ENCODE results near the gene DYNLT3. TPM values are rescaled to one million over a fixed set of nuclear protein-coding genes. Genes with fewer than 3 reads are reported as not detected.

The DYNLT3 gene
- total and polyA plus RNA-seq, 12 donors: 10.2 to 27.6 (median 21.0) TPM

- Histone ChIP-seq H3K36me3 (no peaks in the 10 kb centered on the region), H3K27ac (no peak overlapping the region), H3K9me3 (no peaks in the 10 kb centered on the region), H3K4me1 (no peaks in the 10 kb centered on the region), H3K27me3 (peaks cover 0 to 33% (median 0%) of the 10 kb centered on the region in 7 donors), H3K4me3 (no peak overlapping the region)
- WGBS, 2 donors: 95 to 98% methylated on average over 2 of the region's 2 CpGs
- ATAC-seq (no peak), DNase-seq (no peak)
- intact Hi-C loops (cut with DNase I): no loop called here
- no peak for TF ChIP-seq CTCF (IDR thresholded peaks at IDR 0.05)
Measured at GRCh38 chrX:37817176-37817575, 30.2 kb downstream of the DYNLT3 start.

- ATAC-seq (no peak), DNase-seq (no peak)
- Histone ChIP-seq H3K9me3 (no peaks in the 10 kb centered on the region), H3K4me3 (no peak overlapping the region), H3K27me3 (peaks cover 0 to 33% (median 0%) of the 10 kb centered on the region in 7 donors), H3K27ac (no peak overlapping the region), H3K4me1 (peaks cover 0 to 3% (median 0%) of the 10 kb centered on the region in 9 donors), H3K36me3 (no peaks in the 10 kb centered on the region)
- TF ChIP-seq CTCF (IDR thresholded peaks at IDR 0.05): no peak
- WGBS, 2 donors: 90 to 93% methylated on average over 4 of the region's 4 CpGs
- intact Hi-C loops (cut with DNase I): no loop called here
Measured at GRCh38 chrX:37816766-37817165, 30.6 kb downstream of the DYNLT3 start.

GRCh38 chrX:37815366-37815765 lies 32.0 kb downstream of the DYNLT3 start:
- 63 to 65% methylated on average over 5 of the region's 5 CpGs for WGBS, 2 donors
- no peaks in the 10 kb centered on the region for H3K9me3 ChIP-seq
- intact Hi-C loops (cut with DNase I): no loop called here
- H3K4me3 ChIP-seq: no peak overlapping the region
- no peak for TF ChIP-seq CTCF (IDR thresholded peaks at IDR 0.05)
- ATAC-seq (no peak), DNase-seq (no peak)
- H3K27ac ChIP-seq: no peak overlapping the region
- no peaks in the 10 kb centered on the region for H3K36me3 ChIP-seq
- H3K27me3 ChIP-seq: peaks cover 0 to 41% (median 0%) of the 10 kb centered on the region in 7 donors
- H3K4me1 ChIP-seq: peaks cover 0 to 12% (median 0%) of the 10 kb centered on the region in 9 donors

GRCh38 chrX:37813570-37813969 lies 33.8 kb downstream of the DYNLT3 start:
- no peak for TF ChIP-seq CTCF (IDR thresholded peaks at IDR 0.05)
- peaks cover 0 to 13% (median 0%) of the 10 kb centered on the region in 9 donors for H3K4me1 ChIP-seq
- H3K27ac ChIP-seq: no peak overlapping the region
- DNase-seq: no peak
- H3K4me3 ChIP-seq: no peak overlapping the region
- 85 to 95% methylated on average over 4 of the region's 4 CpGs for WGBS, 2 donors
- H3K36me3 ChIP-seq: peaks cover 0 to 15% (median 0%) of the 10 kb centered on the region in 9 donors
- H3K27me3 ChIP-seq: peaks cover 0 to 50% (median 0%) of the 10 kb centered on the region in 7 donors
- H3K9me3 ChIP-seq: no peaks in the 10 kb centered on the region
- no peak for ATAC-seq
- intact Hi-C loops (cut with DNase I): no loop called here

All from heart right ventricle (tissue), 16 donors.